Smooth muscle cell of the coronary artery (primary cell): Measurements from ENCODE around the gene NEGR1. TPM values are rescaled to one million over a fixed set of nuclear protein-coding genes. Genes with fewer than 3 reads are reported as not detected.

Source experiments
- total RNA-seq: library from RNA; depleted of rRNA; stranded (reverse); fragments of >200 nt; gene quantifications from 2 replicates; pipeline ENCODE4 v1.2.3, GENCODE V29; 2014; ENCODE audit warnings: low replicate concordance

The NEGR1 gene
- total RNA-seq: 2.7 and 7.6 TPM in 2 replicates

DNA sequence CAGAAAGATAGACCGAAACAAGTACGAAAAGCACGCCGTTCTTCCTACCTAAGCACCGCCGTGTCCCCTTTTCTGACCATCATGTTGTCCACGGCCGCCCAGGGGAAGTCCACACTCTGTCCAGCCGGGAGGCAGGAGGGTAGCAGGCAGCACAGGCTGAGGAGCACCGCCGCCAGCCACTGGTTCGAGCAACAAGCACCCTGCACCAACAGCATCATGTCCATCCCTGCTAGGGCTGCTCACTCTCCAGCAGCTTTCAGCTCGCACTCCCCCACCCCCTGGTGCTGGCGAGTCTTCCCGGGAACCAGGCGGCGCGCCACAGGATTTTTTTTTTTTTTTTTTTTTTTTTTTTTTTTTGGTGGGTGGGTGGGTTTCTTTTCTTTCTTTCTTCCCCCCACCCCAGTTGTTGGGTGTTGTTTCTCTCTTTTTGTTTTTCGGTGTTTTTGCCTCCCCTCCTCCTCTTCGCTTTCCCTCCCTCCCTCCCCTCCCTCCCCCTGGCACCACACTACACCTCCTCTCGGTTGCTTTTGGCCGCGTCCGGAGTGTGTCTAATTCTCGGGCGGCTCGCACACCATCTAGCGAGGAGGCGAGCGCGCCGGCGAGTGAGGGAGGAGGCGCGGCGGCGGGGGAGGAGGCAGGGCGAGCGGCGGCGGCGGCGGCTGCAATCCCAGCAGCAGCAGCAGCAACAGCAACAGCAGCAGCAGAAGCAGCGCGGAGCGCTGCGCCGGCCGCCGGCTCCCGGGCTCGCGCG, at the start of gene NEGR1:
NEGR1 (minus strand) TSS at position 269 of the 751 bp plus-strand sequence.

